ENCODE results near the gene LPP.

- TF ChIP-seq CTCF (IDR thresholded peaks at IDR 0.05): no peak
- no peak for TF ChIP-seq ZFX (IDR thresholded peaks at IDR 0.05; ENCODE audit: borderline replicate concordance)
Observed at GRCh38 chr3:188868803-188869202, 714.8 kb downstream of the LPP start.

All from 22Rv1 (cell line).